ENCODE results near the gene DNAL1.

The DNAL1 gene

DNA sequence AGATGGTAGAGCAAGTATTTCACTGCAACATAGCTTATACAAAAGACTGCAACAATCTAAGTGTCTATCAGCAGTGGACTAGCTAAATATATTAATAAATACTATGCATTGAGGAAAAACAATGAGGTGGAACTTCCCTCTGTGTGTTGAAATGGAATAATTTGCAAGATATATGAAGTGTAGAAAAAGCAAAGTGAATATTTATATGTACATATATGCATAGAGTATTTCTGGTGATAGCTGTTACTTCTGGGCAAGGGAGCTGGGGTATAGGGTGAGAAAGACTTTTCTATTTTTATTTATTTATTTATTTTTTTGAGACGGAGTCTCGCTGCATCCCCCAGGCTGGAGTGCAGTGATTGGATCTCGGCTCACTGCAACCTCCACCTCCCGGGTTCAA lies 33.9 kb downstream of the DNAL1 start:
- no peak overlapping the region for H3K4me3 ChIP-seq (replicated peaks; ENCODE audit: low read depth, low read length)
- no peak for DNase-seq (ENCODE audit: low read depth)
- TF ChIP-seq, protein P1, sequence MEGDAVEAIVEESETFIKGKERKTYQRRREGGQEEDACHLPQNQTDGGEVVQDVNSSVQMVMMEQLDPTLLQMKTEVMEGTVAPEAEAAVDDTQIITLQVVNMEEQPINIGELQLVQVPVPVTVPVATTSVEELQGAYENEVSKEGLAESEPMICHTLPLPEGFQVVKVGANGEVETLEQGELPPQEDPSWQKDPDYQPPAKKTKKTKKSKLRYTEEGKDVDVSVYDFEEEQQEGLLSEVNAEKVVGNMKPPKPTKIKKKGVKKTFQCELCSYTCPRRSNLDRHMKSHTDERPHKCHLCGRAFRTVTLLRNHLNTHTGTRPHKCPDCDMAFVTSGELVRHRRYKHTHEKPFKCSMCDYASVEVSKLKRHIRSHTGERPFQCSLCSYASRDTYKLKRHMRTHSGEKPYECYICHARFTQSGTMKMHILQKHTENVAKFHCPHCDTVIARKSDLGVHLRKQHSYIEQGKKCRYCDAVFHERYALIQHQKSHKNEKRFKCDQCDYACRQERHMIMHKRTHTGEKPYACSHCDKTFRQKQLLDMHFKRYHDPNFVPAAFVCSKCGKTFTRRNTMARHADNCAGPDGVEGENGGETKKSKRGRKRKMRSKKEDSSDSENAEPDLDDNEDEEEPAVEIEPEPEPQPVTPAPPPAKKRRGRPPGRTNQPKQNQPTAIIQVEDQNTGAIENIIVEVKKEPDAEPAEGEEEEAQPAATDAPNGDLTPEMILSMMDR (IDR thresholded peaks at IDR 0.05; ENCODE audit: low read length, missing control alignments), result no peak

DNA sequence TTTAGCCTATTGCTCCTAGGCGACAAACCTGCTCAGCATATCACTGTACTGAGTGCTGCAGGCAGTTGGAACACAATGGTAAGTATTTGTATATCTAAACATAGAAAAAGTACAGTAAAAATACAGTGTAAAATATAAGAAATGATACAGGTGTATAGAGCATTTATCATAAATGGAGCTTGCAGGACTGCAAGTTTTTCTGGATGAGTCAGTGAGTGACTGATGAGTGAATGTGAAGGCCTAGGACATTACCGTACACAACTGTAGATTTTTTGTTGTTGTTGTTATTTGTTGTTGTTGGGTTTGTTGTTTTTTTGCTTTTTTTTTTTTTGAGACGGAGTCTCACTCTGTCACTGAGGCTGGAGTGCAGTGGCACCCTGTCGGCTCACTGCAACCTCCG lies 36.0 kb downstream of the DNAL1 start:
- DNase-seq (ENCODE audit: low read depth), result no peak
- no peak overlapping the region for H3K4me3 ChIP-seq (replicated peaks; ENCODE audit: low read depth, low read length)
- TF ChIP-seq, protein P1 (IDR thresholded peaks at IDR 0.05; ENCODE audit: low read length, missing control alignments), result no peak

DNA sequence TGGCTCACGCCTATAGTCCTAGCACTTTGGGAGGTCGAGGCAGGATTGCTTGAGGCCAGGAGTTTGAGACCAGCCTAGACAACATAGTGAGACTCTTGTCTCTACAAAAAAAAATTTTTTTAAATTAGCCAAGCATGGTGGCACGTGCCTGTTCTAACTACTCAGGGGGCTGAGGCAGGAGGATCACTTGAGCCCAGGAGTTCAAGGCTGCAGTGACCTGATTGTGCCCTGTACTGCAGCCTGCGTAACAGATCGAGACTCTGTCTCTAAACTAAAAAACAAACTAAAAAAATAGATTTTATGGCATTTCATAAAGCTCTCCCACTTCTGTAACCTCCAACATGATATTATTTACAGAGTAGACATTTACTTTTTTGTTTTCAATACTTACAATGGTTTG lies 39.8 kb downstream of the DNAL1 start:
- H3K4me3 ChIP-seq (replicated peaks; ENCODE audit: low read depth, low read length), result no peak overlapping the region
- no peak for DNase-seq (ENCODE audit: low read depth)
- TF ChIP-seq, protein P1 (IDR thresholded peaks at IDR 0.05; ENCODE audit: low read length, missing control alignments), result no peak

DNA sequence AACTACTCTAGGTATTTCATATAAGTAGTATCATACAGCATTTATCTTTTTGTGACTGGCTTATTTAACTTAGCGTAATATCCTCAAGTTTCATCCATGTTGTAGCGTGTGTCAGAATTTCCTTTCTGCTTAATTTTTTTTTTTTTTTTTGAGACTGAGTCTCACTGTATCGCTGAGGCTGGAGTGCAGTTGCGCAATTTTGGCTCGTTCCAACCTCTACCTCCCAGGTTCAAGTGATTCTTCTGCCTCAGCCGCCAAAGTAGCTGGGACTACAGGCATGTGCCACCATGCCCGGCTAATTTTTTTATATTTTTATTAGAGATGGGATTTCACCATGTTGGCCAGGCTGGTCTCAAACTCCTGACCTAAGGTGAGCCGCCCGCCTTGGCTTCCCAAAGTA lies 40.5 kb downstream of the DNAL1 start:
- TF ChIP-seq, protein P1 (IDR thresholded peaks at IDR 0.05; ENCODE audit: low read length, missing control alignments), result no peak
- no peak overlapping the region for H3K4me3 ChIP-seq (replicated peaks; ENCODE audit: low read depth, low read length)
- no peak for DNase-seq (ENCODE audit: low read depth)

DNA sequence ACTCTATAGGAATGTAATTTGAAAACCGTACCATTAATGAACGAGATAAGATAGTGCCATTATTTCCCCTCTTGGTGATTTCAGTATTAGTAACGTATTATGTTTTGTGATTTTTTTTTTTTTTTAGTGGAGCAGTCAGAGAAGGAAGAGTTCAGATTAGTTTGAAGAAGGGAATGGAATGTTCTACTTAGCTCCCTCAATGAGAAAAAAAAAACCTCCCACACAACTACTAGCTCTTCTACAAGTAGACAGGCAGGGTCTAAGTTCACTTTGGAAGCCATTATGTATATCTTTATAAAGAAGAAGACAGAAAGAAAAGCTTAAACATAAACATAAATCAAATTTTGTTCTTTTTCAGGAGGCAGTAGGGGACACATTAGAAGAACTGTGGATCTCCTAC lies 42.1 kb downstream of the DNAL1 start:
- no peak overlapping the region for H3K4me3 ChIP-seq (replicated peaks; ENCODE audit: low read depth, low read length)
- peak; percentile 39 for DNase-seq (ENCODE audit: low read depth)
- TF ChIP-seq, protein P1 (IDR thresholded peaks at IDR 0.05; ENCODE audit: low read length, missing control alignments), result no peak

- DNase-seq (ENCODE audit: low read depth), result no peak
- TF ChIP-seq, protein P1 (IDR thresholded peaks at IDR 0.05; ENCODE audit: low read length, missing control alignments), result no peak
- no peak overlapping the region for H3K4me3 ChIP-seq (replicated peaks; ENCODE audit: low read depth, low read length)
Observed at GRCh38 chr14:73694083-73694482, 49.3 kb downstream of the DNAL1 start.

DNA sequence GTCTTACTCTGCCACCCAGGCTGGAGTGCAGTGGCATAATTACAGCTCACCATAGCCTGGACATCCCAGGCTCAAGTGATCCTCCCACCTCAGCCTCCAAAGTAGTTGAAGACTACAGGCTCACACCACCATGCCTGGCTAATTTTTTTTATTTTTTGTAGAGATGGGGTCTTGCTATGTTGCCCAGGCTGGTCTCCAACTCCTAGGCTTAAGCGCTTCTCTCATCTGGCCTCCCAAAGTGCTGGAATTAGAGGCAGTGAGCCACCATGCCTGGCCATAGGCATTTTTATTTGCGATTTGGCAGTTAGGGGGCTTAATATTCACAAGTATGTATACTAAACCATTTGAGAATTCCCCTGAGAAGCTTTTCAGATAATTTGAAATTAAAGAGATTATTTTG lies 50.3 kb downstream of the DNAL1 start:
- DNase-seq (ENCODE audit: low read depth), result no peak
- no peak overlapping the region for H3K4me3 ChIP-seq (replicated peaks; ENCODE audit: low read depth, low read length)
- TF ChIP-seq, protein P1 (IDR thresholded peaks at IDR 0.05; ENCODE audit: low read length, missing control alignments), result no peak
